ENCODE data around the gene PRDM11.

DNA sequence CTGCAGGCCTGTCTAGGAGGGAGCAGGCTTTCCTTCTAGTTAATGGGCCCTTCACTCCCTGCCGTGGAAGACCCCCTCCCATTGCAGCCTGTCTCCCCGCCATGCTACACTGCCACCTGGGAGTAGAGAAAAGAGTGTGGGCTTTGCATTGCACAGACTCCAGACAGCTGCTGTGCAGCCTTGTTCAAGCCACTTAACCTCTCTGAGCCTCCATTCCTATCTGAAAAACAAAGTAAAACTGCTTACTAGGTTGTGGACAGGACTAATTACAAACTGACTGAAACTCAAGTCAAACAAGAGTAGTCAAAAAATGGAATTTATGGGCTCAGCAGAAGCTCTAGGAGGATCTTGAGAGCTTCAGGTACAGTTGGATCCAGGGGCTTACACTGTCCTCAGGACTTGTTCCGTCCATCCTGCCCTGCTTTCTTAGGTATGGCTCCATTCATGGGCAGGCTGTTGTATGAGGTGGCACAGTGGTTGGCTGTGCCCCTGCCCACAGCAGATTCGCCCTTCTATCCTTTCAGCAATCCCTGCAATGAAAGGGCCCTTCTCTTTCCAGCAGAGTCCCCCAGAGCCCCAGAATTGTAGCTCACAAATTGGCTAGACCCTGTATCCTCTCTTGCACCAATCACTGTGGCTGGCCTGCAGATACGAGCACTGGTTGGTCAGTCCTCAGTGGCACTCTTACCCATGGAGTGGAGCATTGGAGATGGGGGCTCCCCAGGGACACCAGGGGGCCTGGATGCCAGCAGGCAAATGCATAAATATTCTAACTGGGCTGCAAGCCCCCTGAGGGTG lies 19.6 kb downstream of the PRDM11 start:
- TF ChIP-seq, protein P1, sequence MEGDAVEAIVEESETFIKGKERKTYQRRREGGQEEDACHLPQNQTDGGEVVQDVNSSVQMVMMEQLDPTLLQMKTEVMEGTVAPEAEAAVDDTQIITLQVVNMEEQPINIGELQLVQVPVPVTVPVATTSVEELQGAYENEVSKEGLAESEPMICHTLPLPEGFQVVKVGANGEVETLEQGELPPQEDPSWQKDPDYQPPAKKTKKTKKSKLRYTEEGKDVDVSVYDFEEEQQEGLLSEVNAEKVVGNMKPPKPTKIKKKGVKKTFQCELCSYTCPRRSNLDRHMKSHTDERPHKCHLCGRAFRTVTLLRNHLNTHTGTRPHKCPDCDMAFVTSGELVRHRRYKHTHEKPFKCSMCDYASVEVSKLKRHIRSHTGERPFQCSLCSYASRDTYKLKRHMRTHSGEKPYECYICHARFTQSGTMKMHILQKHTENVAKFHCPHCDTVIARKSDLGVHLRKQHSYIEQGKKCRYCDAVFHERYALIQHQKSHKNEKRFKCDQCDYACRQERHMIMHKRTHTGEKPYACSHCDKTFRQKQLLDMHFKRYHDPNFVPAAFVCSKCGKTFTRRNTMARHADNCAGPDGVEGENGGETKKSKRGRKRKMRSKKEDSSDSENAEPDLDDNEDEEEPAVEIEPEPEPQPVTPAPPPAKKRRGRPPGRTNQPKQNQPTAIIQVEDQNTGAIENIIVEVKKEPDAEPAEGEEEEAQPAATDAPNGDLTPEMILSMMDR (IDR thresholded peaks at IDR 0.05 in 8 of 11, conservative IDR thresholded peaks at IDR 0.05 in 3 of 11) = no peak
- TF ChIP-seq POLR2A (IDR thresholded peaks at IDR 0.05) = no peak

All from spleen (tissue), 7 donors.